Activated T-cell treated with anti-CD3 and anti-CD28 coated beads for 48 hours (primary cell): ENCODE results near the gene SFMBT1.

Experiments
- DNase-seq: peaks from one replicate; pipeline ENCODE4 v3.0.0-alpha.2; 2020; ENCODE audit warnings: low read depth

The SFMBT1 gene

DNA sequence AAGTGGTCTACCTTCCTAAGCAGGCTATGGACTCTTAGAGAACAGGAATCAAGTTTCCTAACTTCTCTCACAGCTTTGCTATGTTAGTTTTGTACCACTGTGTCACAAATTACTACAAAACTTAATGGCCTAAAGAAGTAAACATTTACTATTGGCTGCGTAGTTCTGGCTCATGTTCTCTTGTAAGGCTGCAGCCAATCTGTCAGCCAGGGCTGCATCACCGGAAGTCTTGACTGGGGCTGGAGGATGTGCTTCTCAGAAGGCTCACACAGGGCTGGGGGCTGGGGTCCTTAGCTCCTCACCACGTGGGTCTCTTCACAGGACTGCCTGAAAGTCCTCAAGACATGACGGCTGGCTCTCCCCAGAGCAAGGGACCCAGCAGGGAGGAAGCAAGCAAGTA, 164.0 kb downstream of the SFMBT1 start:
- no peak for DNase-seq

- no peak for DNase-seq
These were observed 165.4 kb downstream of the SFMBT1 start for GRCh38 chr3:52880474-52880873.

DNA sequence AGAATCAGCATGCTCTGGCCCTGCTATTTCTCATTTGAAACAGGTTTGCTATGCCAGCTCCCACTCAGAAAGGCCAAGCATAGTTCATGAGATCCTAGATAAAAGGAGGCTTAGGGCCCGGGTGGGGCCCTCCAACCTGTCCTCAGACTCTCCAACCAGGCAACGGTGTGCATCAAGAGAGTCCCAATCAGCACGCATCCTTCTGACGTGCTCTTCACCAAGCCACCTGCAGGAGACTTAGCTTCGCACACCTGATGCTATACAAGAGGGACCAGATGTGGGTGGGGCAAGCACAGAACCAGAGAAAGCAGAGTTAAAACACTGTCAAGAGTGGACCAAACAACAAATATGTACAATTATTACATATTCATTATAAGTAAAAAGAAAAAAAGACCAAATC, 165.8 kb downstream of the SFMBT1 start:
- no peak for DNase-seq

DNA sequence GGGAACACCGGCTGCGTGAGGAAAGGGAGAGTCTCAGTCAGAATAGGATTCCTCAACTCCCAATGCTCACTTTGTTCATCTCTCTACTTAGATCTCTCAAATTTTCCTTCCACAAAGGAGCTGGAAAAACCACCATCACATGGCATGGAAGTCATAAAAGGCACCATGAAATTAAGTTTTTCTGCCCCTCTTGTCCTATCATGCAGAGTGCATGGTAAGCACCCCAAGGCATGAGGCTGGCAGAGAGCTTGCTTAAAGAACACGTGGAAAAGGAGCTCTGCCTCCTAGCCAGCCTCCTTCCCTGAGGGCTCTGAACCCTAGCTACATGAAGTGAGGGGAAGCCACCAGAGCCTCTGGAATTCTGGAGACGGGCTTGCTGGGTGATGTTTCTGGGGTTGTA, 166.3 kb downstream of the SFMBT1 start:
- DNase-seq = no peak

- no peak for DNase-seq
These were observed 166.8 kb downstream of the SFMBT1 start for GRCh38 chr3:52879090-52879489.

GRCh38 chr3:52877085-52877484, 168.8 kb downstream of the SFMBT1 start:
- DNase-seq = no peak

DNA sequence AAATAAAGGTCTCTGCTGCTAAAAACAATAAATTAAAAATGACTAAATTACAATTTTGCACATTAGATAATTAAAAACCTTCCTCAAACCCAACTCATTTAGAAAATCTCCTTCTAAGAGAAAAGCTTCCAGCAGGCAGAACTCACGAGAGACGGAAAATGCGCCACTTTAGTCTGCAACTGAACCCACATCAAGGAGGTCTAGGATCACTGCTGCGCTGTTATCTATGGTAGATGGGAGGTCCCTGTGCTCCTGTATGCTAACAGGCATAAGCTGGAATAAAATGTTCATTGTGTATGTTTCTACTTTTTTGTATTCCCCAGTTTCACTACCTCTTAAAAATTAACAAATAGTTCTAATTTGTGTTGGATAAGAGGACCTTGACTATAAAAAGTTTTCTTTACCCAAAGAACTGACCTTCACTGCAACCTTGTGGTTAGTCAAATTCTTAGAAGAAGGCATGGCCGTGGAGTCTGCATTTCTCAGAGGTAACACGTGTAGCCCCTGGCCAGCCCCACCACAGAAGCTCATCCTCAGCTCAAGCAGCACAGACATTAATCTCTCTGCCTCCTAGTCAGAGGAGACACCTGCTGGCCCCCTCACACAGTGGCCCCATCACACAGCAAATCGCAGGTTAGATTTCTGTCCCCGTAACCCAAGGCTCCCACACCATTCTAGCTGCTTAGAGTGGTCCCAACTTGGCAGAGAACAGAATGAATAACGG, 170.8 kb downstream of the SFMBT1 start:
- DNase-seq = no peak

DNA sequence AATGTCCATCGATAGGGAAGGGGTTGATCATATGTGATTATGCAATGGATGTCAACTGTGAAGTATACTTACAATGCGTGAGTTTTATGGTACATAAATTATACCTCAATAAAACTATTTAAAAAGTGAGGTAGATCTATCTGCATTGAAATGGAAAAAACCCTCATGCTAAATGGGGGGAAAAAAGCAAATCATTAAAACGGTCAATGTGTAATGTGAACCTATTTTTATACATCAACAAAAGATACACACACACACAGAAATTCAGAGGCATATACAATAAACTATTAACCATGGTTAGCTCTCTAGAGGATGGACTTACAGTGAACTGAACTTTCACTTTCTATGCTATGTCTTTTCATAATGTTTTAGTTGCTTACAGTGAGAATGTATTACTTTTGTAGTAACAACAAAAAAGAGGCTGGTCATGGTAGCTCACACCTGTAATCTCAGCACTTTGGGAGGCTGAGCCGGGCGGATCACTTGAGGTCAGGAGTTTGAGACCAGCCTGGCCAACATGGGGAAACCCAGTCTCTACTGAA, 171.6 kb downstream of the SFMBT1 start:
- no peak for DNase-seq

DNA sequence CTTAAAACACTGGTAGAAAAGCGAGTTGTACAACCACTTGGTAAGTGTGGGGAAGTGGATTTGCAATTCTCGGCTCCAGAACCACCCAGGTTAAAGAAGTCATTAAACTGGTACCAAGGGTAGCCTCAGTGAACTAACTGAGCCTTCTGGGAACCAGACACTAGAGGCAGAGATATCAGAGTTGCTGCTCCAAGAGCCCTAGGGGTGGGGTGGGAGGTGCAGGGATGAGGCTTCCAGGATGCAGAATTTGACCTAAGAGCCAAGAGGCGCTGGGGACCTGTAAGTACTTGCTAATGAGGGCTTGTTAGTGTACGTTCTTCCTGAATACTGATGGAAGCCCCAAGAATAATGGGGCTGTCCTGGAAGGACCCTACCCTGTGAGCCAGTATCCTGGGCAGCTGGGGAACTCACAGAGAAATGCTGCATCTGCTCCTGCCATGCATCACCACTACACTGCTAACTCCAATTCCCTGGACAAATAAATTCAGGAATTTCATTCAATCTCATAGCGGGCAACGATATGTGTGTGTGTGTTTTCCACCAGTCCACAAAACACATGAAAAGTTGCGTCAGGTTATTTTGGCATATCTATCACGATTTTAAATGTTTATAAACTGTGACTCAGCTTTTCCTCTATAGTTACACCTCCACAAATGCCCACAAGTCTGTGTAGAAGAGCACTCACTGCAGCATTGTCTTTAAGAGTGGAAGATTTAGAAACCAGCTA, 172.3 kb downstream of the SFMBT1 start:
- DNase-seq = no peak

GRCh38 chr3:52872245-52872644, 173.6 kb downstream of the SFMBT1 start:
- DNase-seq = no peak

- DNase-seq = no peak
These were observed 174.1 kb downstream of the SFMBT1 start for GRCh38 chr3:52871761-52872160.

DNA sequence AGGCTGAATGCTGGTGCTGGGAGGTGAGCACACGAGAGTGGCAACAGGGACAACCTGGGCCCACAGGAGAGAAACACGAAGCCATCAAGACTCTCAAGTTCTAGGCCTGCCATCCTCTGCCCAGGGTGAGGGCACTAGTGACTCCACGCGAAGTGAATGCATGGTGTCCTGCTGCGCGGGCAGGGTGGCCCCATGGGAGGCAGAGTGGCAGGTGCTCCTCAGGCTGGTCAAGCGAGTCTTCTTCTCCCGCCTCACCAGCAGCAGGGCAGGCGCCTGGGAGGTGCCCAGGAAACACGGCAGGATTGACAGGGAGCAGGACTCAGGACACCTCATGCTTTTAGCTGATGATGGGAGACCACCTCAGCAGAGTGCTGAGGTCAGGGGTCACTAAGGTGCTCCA, 175.4 kb downstream of the SFMBT1 start:
- no peak for DNase-seq

DNA sequence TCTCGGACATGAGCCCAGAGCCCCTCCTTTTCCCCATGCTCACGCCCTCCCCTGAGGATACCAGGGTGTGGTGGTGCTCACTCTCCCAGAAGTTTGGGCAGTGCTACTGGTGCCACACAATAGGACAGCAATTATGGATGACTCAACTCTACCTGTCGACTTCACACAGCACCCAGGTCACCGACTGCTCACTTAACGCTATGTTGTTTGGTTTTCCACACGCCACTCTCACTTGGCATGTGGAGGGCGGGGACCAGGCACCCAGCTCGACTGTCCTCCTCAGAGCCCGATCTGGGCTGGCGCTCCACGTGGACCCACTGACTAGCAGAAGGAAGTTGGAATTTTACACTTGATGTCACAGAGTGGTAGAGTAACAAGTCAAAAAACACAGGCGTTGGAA, 179.4 kb downstream of the SFMBT1 start:
- no peak for DNase-seq

- no peak for DNase-seq
These were observed 179.9 kb downstream of the SFMBT1 start for GRCh38 chr3:52865994-52866393.

DNA sequence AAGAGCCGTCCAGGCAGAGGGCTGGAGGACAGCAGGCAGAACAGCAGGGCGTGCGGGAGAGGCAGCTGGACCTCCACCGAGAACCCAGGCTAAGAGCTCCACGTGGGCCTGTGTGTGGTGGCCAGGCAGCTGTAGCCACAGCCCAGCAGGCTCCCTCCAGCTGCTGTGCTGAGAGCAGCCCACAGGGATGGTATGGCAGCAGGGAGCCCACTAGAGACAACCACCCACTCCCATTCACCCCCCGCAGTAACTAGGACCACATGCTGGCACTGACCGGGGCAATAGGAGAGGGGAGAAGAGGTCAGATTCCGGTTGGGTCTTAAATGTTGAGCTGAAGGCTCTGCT, 185.5 kb downstream of the SFMBT1 start:
- DNase-seq = no peak

DNA sequence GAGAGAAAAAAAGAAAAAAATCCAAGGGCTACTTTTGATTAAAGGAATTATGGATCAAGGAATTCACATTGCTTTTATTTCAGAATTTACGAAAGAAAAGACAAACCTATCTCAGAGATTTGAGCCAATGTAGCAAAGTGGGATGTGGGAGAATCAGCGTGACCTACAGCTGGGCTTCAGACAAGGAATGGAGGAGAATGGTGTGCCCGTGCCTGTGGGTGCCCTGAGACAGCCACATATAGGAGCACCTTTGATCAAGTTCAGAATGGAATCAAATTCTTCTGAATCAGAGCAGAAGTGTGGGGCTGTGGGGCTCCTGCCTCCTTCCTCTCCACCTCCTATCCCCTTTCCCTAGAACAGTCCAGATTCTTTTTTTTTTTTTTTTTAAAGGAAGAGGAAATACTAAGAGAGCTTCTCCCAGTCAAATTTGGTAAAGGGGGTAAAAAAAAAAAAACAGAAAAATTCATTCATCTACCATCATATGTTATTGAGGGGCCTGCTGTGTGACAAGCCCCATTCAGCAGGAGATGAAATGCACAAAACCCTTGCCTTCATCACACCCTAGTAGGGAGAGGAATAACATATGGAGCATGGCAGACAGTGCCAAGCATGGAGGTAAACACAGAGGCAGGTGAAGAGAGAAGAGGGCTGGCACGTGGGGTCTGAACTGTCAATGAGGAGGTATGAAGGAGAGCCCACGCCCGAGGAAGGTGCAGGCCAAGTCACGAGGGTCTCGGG, 186.0 kb downstream of the SFMBT1 start:
- no peak for DNase-seq

DNA sequence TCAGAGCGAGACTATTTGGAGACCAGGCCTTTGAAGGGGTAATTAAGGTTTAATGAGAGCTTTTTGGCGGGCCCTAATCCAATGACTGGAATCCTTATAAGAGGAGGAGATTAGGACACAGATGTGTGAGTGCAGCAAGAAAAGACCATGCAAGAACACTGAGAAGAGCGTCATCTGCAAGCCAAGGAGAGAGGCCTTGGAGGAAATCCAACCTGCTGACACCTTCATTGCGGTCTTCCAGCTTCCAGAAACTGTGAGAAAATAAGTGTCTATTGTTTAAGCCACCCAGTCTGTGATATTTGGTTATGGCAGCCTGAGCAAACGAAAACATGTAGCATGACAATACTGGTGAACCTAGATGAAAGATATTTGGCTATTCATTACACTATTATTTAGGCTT, 188.0 kb downstream of the SFMBT1 start:
- DNase-seq = no peak

- no peak for DNase-seq
These were observed 188.7 kb downstream of the SFMBT1 start for GRCh38 chr3:52857133-52857532.

DNA sequence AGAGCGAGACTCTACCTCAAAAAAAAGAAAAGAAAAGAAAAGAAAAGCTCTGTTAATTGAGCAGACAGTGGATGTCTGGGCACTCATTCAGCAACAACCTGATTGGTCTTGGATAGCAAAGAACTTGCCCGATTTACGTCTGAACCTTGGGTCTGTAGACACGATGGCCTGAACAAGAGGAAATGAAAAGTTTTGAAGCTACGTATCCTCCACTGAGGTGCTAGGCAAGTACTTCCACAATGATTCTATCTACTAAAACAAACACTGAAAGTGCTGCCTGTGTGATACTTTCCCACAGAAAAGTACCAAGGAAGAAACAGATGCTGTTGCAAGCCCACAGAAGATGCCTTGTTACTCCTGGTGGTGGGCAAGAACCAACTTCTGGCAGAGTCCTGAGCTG, 189.2 kb downstream of the SFMBT1 start:
- no peak for DNase-seq

DNA sequence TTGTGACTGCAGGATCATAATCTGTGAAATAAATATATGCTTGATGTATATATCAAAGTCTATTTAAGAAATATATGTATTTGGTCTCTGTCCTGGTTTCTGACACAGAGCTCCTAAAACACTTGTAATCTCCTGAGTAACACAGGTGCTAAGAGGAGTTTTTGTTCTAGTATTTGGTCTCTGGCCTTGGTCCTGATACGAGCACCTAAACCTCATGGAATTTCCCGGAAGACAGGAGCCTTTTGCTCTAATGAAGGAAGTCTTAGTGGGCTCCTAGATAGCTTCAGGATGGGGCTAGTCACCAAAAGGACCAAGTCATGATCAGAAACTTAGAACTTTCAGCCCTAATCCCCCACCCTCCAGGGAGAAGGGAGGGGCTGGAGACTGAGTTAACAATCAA, 191.9 kb downstream of the SFMBT1 start:
- no peak for DNase-seq
